ENCODE results near the gene RECK.

DNA sequence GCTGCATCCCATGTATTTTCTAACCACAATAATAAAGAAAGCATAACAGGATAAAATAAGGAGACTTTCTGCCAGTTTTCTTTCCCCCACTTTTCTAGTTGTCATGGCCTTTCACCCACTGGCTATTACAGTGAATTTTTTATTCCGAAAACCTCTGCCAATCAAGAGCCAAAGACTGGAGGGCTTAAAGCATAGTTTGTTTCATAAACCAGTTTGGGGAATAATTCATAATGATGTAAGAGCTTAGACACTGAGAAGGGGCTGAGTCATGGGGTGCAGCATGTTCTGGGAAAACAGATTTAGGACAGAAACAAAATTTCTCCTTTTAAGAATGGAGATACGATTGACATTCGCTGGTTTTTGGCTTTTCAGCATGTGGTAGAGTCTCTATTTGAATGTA, 95.4 kb downstream of the RECK start:
- TF ChIP-seq, protein P1, sequence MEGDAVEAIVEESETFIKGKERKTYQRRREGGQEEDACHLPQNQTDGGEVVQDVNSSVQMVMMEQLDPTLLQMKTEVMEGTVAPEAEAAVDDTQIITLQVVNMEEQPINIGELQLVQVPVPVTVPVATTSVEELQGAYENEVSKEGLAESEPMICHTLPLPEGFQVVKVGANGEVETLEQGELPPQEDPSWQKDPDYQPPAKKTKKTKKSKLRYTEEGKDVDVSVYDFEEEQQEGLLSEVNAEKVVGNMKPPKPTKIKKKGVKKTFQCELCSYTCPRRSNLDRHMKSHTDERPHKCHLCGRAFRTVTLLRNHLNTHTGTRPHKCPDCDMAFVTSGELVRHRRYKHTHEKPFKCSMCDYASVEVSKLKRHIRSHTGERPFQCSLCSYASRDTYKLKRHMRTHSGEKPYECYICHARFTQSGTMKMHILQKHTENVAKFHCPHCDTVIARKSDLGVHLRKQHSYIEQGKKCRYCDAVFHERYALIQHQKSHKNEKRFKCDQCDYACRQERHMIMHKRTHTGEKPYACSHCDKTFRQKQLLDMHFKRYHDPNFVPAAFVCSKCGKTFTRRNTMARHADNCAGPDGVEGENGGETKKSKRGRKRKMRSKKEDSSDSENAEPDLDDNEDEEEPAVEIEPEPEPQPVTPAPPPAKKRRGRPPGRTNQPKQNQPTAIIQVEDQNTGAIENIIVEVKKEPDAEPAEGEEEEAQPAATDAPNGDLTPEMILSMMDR (conservative IDR thresholded peaks at IDR 0.05; ENCODE audit: low read depth, low read length): no peak
- TF ChIP-seq EZH2 (IDR thresholded peaks at IDR 0.05; ENCODE audit: low read length, unreplicated experiment) (no peak), EZH2phosphoT487 (IDR thresholded peaks at IDR 0.05; ENCODE audit: borderline replicate concordance, low read length) (no peak)

Measured in PC-3 (cell line).